Amniotic stem cell (primary cell): ENCODE data around the gene PSMA2.

ENCODE experiments used
- DNase-seq: peaks from one replicate; lab custom pipeline; 2025; lab: John Stamatoyannopoulos, UW

The PSMA2 gene

GRCh38 chr7:42940985-42941847 lies 9.2 kb upstream of the PSMA2 start:
- DNase-seq: peak; percentile 65

- DNase-seq: no peak
These were observed 7.7 kb upstream of the PSMA2 start for GRCh38 chr7:42939457-42940240.

GRCh38 chr7:42935861-42936260 lies 3.9 kb upstream of the PSMA2 start:
- DNase-seq: no peak

GRCh38 chr7:42934291-42934690 lies 2.3 kb upstream of the PSMA2 start:
- DNase-seq: no peak

- DNase-seq: no peak
These were observed 1.0 kb upstream of the PSMA2 start for GRCh38 chr7:42932811-42933591.

GRCh38 chr7:42931447-42931833 lies 534 bp downstream of the PSMA2 start:
- no peak for DNase-seq

- DNase-seq: no peak
These were observed 1.1 kb downstream of the PSMA2 start for GRCh38 chr7:42930889-42931288.

GRCh38 chr7:42929449-42929848 lies 2.5 kb downstream of the PSMA2 start:
- DNase-seq: no peak

GRCh38 chr7:42928754-42929153 lies 3.2 kb downstream of the PSMA2 start:
- no peak for DNase-seq

GRCh38 chr7:42926204-42926603 lies 5.8 kb downstream of the PSMA2 start:
- no peak for DNase-seq

GRCh38 chr7:42925630-42926029 lies 6.3 kb downstream of the PSMA2 start:
- DNase-seq: no peak

- no peak for DNase-seq
These were observed 7.6 kb downstream of the PSMA2 start for GRCh38 chr7:42924223-42924838.

- DNase-seq: no peak
These were observed 9.8 kb downstream of the PSMA2 start for GRCh38 chr7:42922017-42922753.

- DNase-seq: no peak
These were observed 16.6 kb downstream of the PSMA2 start for GRCh38 chr7:42915356-42915755.

GRCh38 chr7:42914421-42915045 lies 17.4 kb downstream of the PSMA2 start:
- DNase-seq: no peak

- no peak for DNase-seq
These were observed 18.0 kb downstream of the PSMA2 start for GRCh38 chr7:42914009-42914408.

- no peak for DNase-seq
These were observed 18.4 kb downstream of the PSMA2 start for GRCh38 chr7:42913591-42913990.

- DNase-seq: peak; percentile 84
These were observed 20.2 kb downstream of the PSMA2 start, which contains the start of gene C7orf25 for GRCh38 chr7:42911454-42912447. C7orf25 (minus strand) TSS chr7:42912070; CDS start chr7:42910900, 1,170 bp downstream.

GRCh38 chr7:42910306-42910705 lies 21.7 kb downstream of the PSMA2 start:
- DNase-seq: no peak
